GM21825 (cell line): ENCODE data around the gene CDON.
"Not testable (repeated sequence)": the region's sequence is repeated elsewhere in the genome, so short reads cannot be mapped to it uniquely, and the experiment has no call there.

Experiments used
- ATAC-seq: cut with Tn5 transposase; IDR thresholded peaks from one replicate; pipeline ENCODE4 v1.9.1; 2021; ENCODE audit warnings: mild to moderate bottlenecking, moderate library complexity; ENCODE audit not compliant: unreplicated experiment

CDON gene

DNA sequence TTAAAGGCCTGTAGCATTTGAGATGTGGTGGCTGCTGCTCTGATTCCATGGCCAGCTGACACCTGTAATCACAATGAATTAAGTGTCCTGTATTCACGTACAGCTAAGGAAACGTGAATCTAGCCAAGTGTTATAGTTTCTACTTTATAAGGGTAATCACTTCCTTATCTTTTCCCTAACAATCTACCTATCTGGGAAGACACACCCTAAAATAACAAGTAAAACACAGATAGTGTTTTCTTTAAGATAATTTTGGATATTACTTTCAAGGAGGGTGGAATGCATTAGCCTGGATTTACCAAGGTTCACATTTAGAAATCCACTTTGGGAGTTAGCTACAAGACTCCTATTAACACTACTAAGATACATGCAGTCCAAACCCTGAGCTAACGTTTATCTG is 11.5 kb downstream of the CDON start:
- ATAC-seq: no peak

- no peak for ATAC-seq
Measured at GRCh38 chr11:126049159-126049558, 13.5 kb downstream of the CDON start.

- ATAC-seq: no peak
Measured at GRCh38 chr11:126048197-126048596, 14.5 kb downstream of the CDON start.

DNA sequence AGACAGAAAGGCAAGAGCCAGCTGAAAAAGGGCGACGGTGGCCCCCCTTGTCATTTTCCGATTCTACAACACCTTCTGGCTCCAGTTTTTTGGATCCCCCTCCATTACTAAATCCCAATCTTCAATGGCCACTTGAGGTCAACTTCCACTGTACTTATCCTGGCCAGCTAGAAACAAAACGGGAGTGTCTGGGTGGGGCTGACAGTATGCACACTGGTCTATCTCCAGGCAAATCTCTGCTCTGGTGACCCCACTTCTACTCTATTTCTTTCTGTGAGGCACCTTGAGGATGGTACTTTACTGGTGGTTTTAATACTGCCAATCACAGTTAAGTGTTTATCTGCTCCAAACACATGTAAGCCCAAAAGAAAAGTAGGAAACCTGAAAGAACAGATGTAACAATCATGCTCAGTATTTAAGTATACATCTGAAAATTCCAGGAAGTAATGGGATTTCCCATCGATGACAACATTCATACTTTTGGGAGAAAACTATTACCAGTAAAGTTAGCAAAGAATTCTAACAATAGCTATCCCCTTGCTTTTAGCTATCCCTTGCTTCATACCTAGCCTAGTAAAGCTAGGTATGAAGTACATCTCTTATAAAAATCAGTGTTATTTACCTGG is 16.0 kb downstream of the CDON start:
- ATAC-seq: no peak

DNA sequence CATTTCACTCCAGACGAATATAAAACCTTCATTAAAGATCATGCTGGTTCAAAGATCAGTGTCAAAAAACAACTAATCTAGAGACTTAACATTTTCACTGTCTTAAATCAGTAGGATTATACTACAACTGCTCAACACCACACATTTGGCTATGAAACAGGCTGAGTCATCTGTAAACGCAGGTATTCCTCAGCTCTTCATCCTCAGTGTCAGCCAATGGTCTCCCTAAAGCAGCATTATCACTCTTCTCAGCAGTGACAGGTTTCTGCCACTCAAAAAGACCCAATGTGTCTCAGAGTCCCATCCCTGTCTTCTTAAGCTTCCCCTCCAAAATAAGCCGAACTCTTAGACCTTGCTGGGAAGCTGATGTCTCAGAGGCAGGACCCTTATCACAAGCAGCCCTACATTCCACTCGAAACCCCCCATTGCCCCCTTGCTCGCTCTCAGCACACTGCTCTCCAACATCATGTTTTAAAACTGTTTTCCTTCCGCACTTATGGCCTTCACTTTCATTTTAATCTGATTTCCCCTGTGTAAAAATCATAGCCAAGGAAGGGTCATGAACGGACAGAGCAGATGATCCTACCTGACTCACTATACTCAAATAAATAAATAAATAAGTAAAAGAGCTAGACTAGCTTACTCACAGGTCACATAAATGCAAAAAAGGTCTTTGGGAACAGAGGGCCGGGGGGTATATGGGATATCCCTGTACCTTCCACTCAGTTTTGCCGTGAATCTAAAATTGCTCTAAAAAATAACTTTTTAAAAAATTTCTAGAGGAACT is 23.0 kb downstream of the CDON start:
- ATAC-seq: no peak

DNA sequence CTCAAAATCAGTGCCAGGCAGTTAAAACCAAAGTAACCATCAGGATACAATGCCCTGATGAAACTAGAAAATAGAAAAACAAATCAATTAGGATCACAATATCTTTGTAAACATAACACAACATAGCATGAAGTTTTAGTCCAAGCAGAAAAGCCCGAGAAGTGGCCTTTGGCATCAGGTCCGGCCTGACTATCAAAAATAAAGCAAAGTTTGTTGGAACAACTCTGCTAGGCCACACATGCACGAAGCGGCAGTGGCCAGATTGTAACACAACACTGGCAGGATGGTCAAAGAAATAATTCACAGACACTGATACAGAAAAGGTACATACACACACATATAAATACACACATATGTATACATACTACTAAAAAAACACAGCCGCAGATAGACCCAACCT is 26.9 kb downstream of the CDON start:
- ATAC-seq: no peak

DNA sequence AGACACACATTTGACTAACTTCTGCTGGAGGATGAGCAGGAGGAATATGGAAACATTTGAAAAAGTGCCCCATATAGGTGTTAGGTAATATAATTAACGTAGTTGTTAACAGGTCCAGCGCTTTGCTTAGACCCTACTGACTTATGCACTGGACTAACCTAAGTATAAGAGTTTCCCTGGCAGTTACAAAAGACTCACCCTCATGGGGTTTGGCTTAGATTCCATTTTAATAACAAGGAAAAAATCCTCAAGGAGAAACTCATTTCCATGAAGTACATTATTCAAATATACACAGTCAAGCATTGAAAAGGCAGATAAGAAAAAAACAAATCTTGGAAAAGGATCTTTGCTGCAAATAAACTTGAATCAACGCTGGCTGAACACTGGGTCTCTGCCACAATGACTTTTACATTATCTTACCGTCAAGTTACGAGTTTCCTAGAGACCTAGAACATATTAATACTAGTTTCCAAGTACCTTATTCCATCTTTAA is 27.7 kb downstream of the CDON start:
- ATAC-seq: no peak

GRCh38 chr11:126034039-126034932 is 28.4 kb downstream of the CDON start:
- ATAC-seq: no peak

DNA sequence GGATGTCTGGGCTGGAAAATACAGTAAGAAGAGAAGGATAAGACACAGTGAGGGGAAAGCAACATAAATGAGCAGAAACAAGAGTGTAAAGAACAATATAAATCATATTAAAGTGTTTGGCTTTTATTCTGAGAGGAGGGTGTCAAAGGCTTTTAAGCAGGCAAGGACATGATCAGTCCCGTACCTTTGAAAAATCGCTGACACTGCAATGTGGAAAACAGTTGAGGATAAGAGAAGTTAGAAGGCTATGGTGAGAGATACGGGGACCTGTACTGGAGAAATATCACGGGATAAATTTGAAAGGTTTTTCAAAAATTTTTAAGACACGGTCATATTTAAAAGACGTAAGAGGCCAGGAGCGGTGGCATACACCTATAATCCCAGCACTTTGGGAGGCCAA is 30.3 kb downstream of the CDON start:
- no peak for ATAC-seq

DNA sequence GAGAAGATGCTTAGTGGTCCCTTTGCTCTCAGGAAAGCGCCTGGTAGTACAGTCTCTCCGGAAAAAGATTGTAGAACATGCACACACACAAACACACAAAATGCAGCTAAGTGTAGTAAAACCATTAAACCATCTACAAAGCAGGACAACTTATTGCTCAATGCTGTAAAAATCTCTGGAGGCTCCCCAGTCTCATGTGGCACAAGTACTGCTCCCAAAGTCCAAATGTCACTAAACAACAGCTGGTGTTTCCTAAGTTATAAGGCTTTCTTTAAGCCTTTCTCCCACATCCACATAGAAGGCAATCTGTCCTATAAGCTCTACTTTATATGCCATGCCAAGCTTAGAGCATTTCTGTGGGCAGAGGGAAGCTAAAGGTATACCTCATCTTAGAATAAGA is 32.9 kb downstream of the CDON start:
- ATAC-seq: no peak

DNA sequence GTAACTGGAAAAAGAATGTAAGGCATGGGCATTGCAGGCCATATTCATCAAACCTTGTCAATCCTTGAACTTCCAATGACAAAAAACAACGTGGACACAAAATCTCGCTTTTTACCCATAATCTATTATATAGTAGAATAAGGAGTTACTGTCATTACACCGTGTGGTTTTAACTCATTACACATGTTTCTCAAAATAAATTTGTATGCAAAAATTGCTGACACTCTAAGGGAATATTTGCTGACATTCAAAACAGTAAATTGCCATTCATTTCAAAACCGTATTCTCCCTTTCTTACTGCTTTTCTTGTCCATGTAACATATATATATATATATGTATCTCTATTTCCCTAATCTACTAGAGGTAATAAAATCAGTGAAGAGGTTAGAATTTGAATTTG is 33.4 kb downstream of the CDON start:
- no peak for ATAC-seq

- ATAC-seq: not testable (repeated sequence)
Measured at GRCh38 chr11:126028534-126028933, 34.1 kb downstream of the CDON start.

DNA sequence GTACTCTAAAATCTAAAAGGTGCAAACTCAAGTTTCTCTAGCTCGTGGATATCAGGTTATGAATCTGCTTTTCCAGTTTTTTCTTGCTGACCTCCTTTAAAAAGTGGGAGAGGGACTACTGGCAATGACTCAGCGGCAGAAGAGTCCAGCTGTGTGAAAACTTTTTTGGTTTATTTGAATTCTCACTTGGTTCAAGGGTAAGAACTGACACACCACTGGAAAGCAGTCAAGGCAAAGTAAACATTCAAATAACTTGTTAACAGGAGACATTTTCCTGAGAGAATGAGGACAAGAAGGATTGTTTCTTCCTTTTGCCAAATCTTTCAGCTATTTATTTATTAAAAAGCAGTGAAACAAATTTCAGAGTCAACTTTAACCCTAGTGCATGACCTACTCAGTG is 36.1 kb downstream of the CDON start:
- no peak for ATAC-seq

GRCh38 chr11:126025822-126026221 is 36.8 kb downstream of the CDON start:
- no peak for ATAC-seq

DNA sequence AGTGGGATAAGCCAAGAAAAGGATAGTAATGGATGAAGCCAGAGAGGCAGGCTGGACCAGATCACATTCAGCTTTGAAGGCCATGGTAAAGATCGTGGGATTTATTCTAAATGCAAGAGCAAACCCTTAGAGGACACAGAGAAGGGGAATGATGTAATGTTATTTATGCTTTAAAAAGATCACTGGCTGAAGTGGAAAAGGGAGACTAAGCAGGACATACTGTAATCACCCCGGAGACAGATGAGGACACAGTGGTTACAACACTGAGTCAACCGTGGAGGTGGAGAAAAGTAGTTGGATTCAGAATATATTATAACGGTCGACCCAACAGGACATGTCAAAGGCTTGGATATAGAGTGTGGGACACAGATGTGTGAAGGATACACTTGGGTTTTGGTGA is 38.5 kb downstream of the CDON start:
- no peak for ATAC-seq

GRCh38 chr11:126012852-126013251 is 49.8 kb downstream of the CDON start:
- no peak for ATAC-seq

- no peak for ATAC-seq
Measured at GRCh38 chr11:126011754-126012153, 50.9 kb downstream of the CDON start.

DNA sequence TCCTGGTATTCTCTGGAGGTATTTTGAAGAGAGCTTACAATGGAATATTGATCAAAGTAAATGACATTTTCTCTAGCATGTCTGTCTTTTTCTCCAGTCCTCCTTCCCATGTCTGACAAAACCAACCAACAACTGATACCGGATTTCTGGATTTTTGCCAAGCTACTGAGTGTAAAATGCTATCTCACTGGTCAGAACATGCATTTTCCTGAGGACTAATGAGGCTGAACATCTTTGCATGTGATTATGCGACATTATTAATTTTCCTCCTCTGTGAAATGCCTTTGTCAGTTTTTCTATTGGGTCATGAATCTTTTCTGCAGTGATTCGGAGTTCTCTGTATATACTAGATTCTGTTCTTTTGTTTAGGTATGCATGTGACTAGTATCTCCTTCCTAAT is 51.4 kb downstream of the CDON start:
- no peak for ATAC-seq

GRCh38 chr11:126008956-126009355 is 53.7 kb downstream of the CDON start:
- no peak for ATAC-seq

GRCh38 chr11:126007238-126007637 is 55.4 kb downstream of the CDON start:
- no peak for ATAC-seq

- no peak for ATAC-seq
Measured at GRCh38 chr11:126006068-126006467, 56.6 kb downstream of the CDON start.

DNA sequence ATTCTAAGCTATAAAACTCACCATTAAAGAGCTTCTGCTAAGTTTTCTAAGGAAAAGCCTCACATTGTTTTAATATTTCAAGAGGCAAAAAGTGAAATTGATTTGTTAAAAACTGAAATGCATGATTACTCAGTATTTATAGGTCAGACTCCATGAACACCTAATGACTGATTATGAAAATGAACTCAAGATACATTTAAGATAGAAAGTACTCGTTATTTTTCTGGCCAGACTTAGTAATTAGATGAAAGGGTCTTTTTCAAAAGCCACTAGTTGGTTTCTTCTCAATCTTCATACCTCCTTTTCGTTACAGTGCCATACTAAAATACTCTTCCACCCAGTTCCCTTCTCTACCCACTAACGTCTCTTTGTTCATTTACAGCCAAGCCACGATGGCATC is 60.5 kb downstream of the CDON start:
- no peak for ATAC-seq
